Fibroblast of villous mesenchyme (primary cell): ENCODE measurements around the gene LNX2. TPM values are rescaled to one million over a fixed set of nuclear protein-coding genes. Genes with fewer than 3 reads are reported as not detected.
A peak's percentile ranks its signal among the peaks of the same experiment; 100 is the strongest.

Source experiments
- DNase-seq: peaks from one replicate; pipeline ENCODE4 v3.0.0-alpha.2; 2010; ENCODE audit warnings: low read depth
- H3K4me3 ChIP-seq: 2 replicates; pipeline ENCODE4 v1.5.1; 2011; ENCODE audit warnings: low read depth, mild to moderate bottlenecking, low read length
- CTCF ChIP-seq: IDR thresholded peaks from 2 replicates; pipeline ENCODE4 v1.5.1; 2012; ENCODE audit warnings: low read depth, mild to moderate bottlenecking, low read length; ENCODE audit not compliant: insufficient read depth
- total RNA-seq: library from RNA; depleted of rRNA; stranded (reverse); fragments of >200 nt; gene quantifications from 2 replicates; pipeline ENCODE4 v1.2.3, GENCODE V29; 2012

Gene LNX2
- total RNA-seq, 1 donor, result 7.8 TPM

- H3K4me3 ChIP-seq, result no peak overlapping the region
- no peak for TF ChIP-seq CTCF
- DNase-seq, result no peak
These were observed 83.8 kb downstream of the LNX2 start for GRCh38 chr13:27536361-27537101.

- H3K4me3 ChIP-seq, result no peak overlapping the region
- TF ChIP-seq CTCF, result no peak
These were observed 84.8 kb downstream of the LNX2 start for GRCh38 chr13:27535546-27535945.

GRCh38 chr13:27534981-27535380 is 85.3 kb downstream of the LNX2 start:
- TF ChIP-seq CTCF, result no peak
- no peak for DNase-seq
- H3K4me3 ChIP-seq, result no peak overlapping the region

More at GRCh38 chr13:27535546-27535945, 84.8 kb downstream of the LNX2 start:
- no peak for DNase-seq

GRCh38 chr13:27534108-27534980 is 86.0 kb downstream of the LNX2 start:
- DNase-seq, result no peak
- TF ChIP-seq CTCF, result no peak

GRCh38 chr13:27533155-27533643 is 87.1 kb downstream of the LNX2 start:
- peak overlapping the region; percentile 17 for H3K4me3 ChIP-seq
- peak; percentile 76 for DNase-seq
- peak; percentile 99 for TF ChIP-seq CTCF

More at GRCh38 chr13:27534108-27534980, 86.0 kb downstream of the LNX2 start:
- no peak overlapping the region for H3K4me3 ChIP-seq

GRCh38 chr13:27528908-27529307 is 91.4 kb downstream of the LNX2 start:
- no peak for TF ChIP-seq CTCF
- no peak for DNase-seq
- no peak overlapping the region for H3K4me3 ChIP-seq
